Cardiac muscle cell (in vitro differentiated cells and primary cell): ENCODE measurements around the gene FRRS1L. TPM values are rescaled to one million over a fixed set of nuclear protein-coding genes. Genes with fewer than 3 reads are reported as not detected.

Experiments
- DNase-seq, 2 donors: peaks; one replicate each; pipeline versions ENCODE4 v3.0.0 to v3.0.0-alpha.2; 2010 to 2017; ENCODE audit warnings: low read depth in 1 of 2, low spot score in 1 of 2
- H3K27ac ChIP-seq: fragments of 200-600 bp; sonication (generic); 2 replicates; pipeline ENCODE4 v1.5.1; 2016
- H3K27me3 ChIP-seq: fragments of 200-600 bp; sonication (generic); 2 replicates; pipeline ENCODE4 v1.6.0; 2016; ENCODE audit warnings: control low read depth
- H3K36me3 ChIP-seq: fragments of 200-600 bp; sonication (generic); 2 replicates; pipeline ENCODE4 v1.5.1; 2016; ENCODE audit warnings: control low read depth
- H3K4me1 ChIP-seq: fragments of 200-600 bp; sonication (generic); 2 replicates; pipeline ENCODE4 v1.8.1; 2017; ENCODE audit warnings: low read depth, mild to moderate bottlenecking, mixed run types
- H3K4me3 ChIP-seq: fragments of 200-600 bp; sonication (generic); 2 replicates; pipeline ENCODE4 v1.5.1; 2016; ENCODE audit warnings: mild to moderate bottlenecking
- H3K9me3 ChIP-seq: fragments of 200-600 bp; sonication (generic); 2 replicates; pipeline ENCODE4 v1.5.1; 2017; ENCODE audit warnings: low read depth, mild to moderate bottlenecking, control low read depth
- polyA plus RNA-seq: library from polyadenylated mRNA; unstranded; fragments of >200 nt; fragmentation: Nextera tagmentation; extraction: Ambion mirVana; gene quantifications from 2 replicates; pipeline ENCODE4 v1.2.1, GENCODE V29; 2016
- total RNA-seq: library from RNA; depleted of rRNA; stranded (reverse); fragments of >200 nt; gene quantifications from 2 replicates; pipeline ENCODE4 v1.2.3, GENCODE V29; 2016
- TF ChIP-seq, protein P1 (sequence below): IDR thresholded peaks from 2 replicates; pipeline ENCODE4 v1.5.1; 2012; ENCODE audit warnings: low read depth, mild to moderate bottlenecking, low read length

Gene FRRS1L
- total and polyA plus RNA-seq, 2 experiments from 2014 or later: 0.30 to 0.38 TPM

DNA sequence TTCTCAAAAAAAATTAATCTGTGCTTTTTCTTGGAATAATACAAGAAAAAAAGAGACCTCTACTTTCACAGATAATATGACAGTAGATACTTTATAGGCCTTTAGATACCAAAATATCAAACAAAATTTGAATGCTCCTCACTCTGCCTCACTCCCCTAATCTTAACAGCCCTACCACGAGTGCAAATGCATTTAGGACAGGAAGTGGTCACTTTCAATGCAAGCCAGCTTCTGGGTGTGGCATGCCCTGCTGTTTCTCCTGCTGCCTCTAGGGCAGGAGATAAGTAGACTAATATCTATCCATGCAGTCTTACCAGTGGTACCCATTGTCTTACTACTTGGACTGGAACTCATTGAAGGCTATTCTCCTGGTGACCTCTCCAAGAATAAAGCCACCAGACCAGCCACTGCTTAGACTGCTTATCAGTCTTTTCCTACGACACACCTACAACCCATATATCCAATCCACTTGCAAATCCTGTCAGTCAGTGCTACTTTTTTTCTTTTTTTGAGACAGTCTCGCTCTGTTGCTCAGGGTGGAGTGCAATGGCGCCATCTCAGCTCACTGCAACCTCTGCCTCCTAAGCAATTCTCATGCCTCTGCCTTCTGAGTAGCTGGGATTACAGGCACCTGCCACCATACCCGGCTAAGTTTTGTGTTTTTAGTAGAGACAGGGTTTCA lies 23.0 kb downstream of the FRRS1L start:
- H3K4me1 ChIP-seq: no peaks in the 10 kb centered on the region
- H3K9me3 ChIP-seq: no peaks in the 10 kb centered on the region
- peak in 1 of 2 donors; percentile 30 for DNase-seq
- no peaks in the 10 kb centered on the region for H3K27me3 ChIP-seq
- no peaks in the 10 kb centered on the region for H3K36me3 ChIP-seq
- TF ChIP-seq, protein P1, sequence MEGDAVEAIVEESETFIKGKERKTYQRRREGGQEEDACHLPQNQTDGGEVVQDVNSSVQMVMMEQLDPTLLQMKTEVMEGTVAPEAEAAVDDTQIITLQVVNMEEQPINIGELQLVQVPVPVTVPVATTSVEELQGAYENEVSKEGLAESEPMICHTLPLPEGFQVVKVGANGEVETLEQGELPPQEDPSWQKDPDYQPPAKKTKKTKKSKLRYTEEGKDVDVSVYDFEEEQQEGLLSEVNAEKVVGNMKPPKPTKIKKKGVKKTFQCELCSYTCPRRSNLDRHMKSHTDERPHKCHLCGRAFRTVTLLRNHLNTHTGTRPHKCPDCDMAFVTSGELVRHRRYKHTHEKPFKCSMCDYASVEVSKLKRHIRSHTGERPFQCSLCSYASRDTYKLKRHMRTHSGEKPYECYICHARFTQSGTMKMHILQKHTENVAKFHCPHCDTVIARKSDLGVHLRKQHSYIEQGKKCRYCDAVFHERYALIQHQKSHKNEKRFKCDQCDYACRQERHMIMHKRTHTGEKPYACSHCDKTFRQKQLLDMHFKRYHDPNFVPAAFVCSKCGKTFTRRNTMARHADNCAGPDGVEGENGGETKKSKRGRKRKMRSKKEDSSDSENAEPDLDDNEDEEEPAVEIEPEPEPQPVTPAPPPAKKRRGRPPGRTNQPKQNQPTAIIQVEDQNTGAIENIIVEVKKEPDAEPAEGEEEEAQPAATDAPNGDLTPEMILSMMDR: peak; percentile 46
- no peak overlapping the region for H3K27ac ChIP-seq
- H3K4me3 ChIP-seq: no peak overlapping the region

DNA sequence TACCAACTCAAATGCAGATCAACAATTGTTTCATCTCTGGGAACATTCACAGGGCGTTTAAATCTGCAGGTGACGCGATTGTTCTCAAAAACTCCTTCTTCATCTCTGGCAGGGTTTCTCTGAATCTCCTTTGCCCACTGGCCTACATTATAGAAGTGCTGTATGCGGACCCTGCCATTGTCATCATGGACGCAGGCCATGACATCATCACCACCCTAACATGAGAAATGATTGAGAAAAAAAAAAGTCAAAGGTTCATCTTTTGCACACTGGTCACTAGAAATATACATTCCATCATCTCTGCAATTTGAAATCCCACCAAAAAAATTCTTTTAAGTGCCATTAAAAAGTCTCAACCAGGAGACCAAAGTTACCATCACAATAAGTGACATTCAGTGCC lies 25.7 kb downstream of the FRRS1L start:
- no peaks in the 10 kb centered on the region for H3K27me3 ChIP-seq
- H3K27ac ChIP-seq: no peak overlapping the region
- H3K4me3 ChIP-seq: no peak overlapping the region
- no peaks in the 10 kb centered on the region for H3K4me1 ChIP-seq
- DNase-seq: no peak
- TF ChIP-seq, protein P1: no peak
- H3K36me3 ChIP-seq: no peaks in the 10 kb centered on the region
- H3K9me3 ChIP-seq: no peaks in the 10 kb centered on the region

DNA sequence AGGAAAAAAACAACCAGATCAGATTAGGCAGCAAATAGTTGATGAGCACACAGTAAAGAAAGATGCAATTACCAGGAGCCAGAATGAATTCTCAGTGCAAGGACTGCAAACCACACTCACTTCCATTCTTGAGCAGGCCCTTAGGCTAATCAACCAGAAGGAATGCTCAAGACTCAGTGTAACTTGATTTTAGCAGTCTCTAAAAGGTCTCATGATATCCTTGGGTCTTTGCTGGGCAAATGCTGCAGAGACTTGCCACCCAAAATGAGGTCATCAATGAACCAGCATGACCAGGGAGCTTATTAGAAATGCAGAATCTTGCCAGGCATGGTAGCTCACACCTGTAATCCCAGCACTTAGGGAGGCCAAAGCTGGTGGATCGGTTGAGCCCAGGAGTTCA lies 27.2 kb downstream of the FRRS1L start:
- no peak for DNase-seq
- Histone ChIP-seq H3K27ac (no peak overlapping the region), H3K4me1 (no peaks in the 10 kb centered on the region), H3K9me3 (no peaks in the 10 kb centered on the region), H3K4me3 (no peak overlapping the region), H3K36me3 (no peaks in the 10 kb centered on the region), H3K27me3 (no peaks in the 10 kb centered on the region)
- TF ChIP-seq, protein P1: no peak

DNA sequence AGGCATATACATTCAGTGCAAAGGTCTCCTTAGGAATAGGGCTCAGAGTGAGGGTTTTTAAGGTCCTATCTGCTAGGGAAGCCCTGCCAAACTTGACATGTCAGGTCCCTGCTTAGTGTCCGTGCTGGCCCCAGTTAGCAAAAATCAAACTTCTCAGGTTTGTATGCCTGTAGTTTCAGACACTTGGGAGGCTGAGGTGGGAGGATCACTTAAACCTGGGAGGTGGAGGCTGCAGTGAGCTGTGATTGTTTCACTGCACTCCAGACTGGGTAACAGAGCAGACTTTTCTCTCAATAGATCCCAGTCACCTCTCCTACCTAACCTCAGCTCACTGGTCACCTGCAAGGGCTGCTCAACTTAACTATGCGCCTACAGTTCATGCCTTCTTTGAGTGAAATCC lies 28.6 kb downstream of the FRRS1L start:
- Histone ChIP-seq H3K36me3 (no peaks in the 10 kb centered on the region), H3K4me1 (no peaks in the 10 kb centered on the region), H3K27me3 (no peaks in the 10 kb centered on the region), H3K27ac (no peak overlapping the region), H3K9me3 (no peaks in the 10 kb centered on the region), H3K4me3 (no peak overlapping the region)
- no peak for DNase-seq
- TF ChIP-seq, protein P1: no peak

DNA sequence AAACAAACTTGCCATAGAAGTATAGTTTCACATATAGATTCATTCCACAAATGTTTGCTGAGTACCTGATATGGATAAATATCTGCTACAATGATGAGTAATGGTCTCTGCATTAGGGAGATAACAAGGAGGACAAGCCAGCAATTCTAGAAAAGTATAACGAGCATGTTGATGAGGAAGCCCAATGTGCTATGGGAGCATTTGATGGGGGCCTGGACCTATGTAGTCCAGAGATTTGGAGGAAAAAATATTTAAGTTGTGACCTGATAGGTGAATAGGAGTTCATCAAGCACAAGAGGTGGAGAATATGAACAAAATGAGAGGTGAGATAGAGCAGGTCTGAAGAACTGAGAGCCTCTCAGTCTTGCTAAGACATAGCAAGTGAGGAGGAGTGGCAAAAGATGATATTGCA lies 32.9 kb downstream of the FRRS1L start:
- Histone ChIP-seq H3K9me3 (no peaks in the 10 kb centered on the region), H3K27ac (no peak overlapping the region), H3K27me3 (no peaks in the 10 kb centered on the region), H3K4me1 (peaks cover 7% of the 10 kb centered on the region), H3K4me3 (no peak overlapping the region), H3K36me3 (no peaks in the 10 kb centered on the region)
- TF ChIP-seq, protein P1: no peak
- no peak for DNase-seq
